22Rv1 (cell line): ENCODE results near the gene VEPH1.

Source experiments
- ZFX ChIP-seq: fragments of 450-650 bp; IDR thresholded peaks from 2 replicates; pipeline ENCODE4 v1.6.1; 2017; ENCODE audit warnings: antibody characterized with exemption, borderline replicate concordance
- TF ChIP-seq, protein P1 (sequence below): fragments of 450-650 bp; IDR thresholded peaks from 2 replicates; pipeline ENCODE4 v1.5.1; 2017; ENCODE audit warnings: mild to moderate bottlenecking

GRCh38 chr3:157220883-157221282, 282.3 kb downstream of the VEPH1 start:
- TF ChIP-seq, protein P1, sequence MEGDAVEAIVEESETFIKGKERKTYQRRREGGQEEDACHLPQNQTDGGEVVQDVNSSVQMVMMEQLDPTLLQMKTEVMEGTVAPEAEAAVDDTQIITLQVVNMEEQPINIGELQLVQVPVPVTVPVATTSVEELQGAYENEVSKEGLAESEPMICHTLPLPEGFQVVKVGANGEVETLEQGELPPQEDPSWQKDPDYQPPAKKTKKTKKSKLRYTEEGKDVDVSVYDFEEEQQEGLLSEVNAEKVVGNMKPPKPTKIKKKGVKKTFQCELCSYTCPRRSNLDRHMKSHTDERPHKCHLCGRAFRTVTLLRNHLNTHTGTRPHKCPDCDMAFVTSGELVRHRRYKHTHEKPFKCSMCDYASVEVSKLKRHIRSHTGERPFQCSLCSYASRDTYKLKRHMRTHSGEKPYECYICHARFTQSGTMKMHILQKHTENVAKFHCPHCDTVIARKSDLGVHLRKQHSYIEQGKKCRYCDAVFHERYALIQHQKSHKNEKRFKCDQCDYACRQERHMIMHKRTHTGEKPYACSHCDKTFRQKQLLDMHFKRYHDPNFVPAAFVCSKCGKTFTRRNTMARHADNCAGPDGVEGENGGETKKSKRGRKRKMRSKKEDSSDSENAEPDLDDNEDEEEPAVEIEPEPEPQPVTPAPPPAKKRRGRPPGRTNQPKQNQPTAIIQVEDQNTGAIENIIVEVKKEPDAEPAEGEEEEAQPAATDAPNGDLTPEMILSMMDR = no peak
- no peak for TF ChIP-seq ZFX
